HG03280 (cell line): ENCODE measurements around the gene OR2J1.
"Not testable (repeated sequence)": the region's sequence is repeated elsewhere in the genome, so short reads cannot be mapped to it uniquely, and the experiment has no call there.

Experiments used
- ATAC-seq: cut with Tn5 transposase; IDR thresholded peaks from one replicate; pipeline ENCODE4 v1.9.1; 2021; ENCODE audit warnings: mild to moderate bottlenecking, moderate library complexity; ENCODE audit not compliant: unreplicated experiment

The OR2J1 gene

DNA sequence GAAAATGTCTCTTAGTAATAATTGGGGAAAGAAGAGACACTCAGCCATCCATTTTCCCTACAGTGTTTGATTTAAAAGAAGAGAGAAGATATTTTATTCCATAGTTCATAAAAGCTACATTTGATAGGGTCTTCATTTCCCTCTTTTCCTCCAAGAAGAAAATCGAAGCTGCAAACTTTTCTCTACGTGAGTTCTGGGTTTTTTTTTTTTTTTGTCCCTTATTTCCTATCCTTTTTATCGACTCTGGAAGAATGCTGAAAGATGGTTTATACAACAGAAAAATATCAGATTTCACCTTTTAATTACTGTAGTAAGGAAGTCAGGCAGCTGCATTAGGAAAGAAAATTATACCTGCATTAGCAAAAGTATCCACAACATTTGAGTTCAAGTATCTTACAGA is at the start of gene OR2J1:
Gene OR2J1 (plus strand): TSS at position 301 of the 400 bp plus-strand sequence. CDS start 1,453 bp downstream, outside the sequence.
- no peak for ATAC-seq

DNA sequence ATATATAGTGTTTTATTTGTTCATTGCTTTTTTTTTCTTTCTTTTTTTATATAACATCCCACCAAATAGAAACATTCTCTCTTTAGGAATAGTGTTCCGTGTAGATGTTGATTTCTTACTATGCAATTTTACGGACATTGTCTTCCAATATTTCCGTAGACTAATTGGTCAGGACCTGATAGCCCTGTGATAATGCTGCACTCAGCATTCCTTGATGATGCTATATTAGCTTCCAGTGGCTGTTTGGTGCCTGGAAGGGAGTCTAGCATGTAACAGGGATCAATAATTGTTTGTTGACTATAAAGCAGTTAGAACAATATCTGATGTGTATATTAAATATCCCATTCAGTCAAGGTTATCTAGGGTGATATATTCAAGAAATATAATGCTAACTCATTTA is 47.6 kb upstream of the OR2J1 start:
- no peak for ATAC-seq

DNA sequence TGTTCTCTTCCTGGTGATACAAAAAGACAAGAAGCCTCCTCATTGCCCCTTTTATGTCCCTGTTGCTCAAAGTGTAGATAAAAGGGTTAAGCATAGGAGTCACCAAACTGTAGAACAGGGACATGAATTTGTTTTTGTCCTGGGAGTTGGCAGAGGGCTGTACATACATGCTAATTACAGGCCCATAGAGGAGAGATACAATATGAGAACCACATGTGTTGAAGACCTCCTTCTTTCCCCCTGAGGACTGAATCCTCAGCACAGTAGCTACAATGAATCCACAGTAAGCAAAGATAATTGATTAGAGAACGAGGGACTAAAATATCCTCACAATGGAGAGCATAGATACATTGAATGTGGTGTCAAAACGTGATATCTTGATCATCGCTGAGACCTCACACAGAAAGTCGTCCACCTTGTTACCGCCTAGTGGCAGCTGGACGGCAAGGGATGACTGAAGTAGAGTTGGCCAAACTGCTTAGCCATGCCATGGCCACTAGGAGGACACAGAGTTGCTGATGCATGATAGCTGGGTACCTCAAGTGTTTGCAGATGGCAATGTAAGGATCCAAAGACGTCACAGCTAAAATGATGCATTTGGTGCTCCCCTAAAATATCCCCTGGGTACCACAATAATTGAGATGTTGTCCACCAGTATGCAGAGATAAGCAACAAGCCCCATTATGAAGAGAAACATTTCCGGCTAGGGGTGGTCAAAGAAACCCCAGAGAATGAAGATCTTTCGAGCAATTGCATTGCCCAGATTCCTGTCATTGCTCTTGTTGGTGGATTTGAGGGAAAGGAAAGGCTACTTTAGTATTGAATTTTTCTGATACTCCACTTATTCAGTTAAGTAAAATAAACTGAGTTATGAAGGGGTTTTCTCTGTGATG is 27.2 kb upstream of the OR2J1 start:
- peak; percentile 66 for ATAC-seq

DNA sequence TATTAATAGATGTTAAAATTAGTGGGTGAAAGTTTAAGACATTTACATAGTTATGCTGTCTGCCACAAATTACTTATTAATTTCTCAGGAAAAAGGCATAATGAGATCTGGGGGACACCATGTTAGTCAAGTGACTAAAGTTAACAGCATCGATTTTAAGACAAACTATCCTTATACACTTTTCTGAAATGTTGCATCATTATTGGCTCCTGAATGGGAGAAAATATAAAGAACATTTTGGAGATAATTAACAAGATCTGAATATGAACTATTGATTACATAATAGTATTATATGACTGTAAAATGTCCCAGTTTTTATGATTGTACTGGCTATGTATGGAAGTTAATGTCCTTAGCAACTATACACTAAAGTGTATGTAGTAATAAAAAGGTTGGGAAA is 20.1 kb upstream of the OR2J1 start:
- ATAC-seq: no peak

DNA sequence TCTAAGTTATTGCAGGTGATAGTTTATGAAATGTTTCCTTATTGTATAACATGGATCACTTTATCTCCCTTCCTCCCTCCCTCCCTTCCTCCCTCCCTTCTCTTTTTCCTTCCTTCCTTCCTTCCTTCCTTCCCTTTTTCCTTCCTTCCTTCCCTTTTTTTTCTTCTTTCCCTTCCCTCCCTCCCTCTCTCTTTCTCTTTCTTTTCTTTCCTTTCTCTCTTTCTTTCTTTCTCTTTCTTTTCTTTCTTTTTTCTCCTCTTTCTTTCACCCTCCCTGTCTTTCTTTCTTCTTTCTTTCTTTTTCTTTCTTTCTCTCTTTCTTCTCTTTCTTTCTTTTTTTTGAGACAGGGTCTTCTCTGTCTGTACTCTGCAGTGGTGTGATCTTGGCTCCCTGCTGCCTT is 18.0 kb upstream of the OR2J1 start:
- ATAC-seq: no peak

DNA sequence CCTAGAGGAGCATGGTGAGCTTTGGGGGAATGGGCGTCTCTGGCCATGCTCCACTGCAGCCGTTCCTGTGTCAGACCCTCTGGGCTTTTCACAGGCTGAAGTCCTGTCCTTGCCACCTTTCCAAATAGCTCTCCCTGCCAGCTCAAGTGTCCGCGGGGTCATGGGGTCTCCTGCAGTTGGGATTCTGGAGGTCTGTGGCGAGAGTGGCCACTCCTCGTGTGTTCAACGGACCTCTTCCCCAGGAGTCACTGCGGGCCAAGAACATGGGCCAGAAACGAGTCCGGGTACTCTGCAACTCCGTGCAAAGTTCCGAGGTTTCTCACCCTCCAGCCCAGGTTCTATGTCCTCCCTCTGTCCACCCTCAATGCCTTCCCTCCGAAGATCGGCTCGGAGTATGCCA is 16.8 kb upstream of the OR2J1 start:
- no peak for ATAC-seq

DNA sequence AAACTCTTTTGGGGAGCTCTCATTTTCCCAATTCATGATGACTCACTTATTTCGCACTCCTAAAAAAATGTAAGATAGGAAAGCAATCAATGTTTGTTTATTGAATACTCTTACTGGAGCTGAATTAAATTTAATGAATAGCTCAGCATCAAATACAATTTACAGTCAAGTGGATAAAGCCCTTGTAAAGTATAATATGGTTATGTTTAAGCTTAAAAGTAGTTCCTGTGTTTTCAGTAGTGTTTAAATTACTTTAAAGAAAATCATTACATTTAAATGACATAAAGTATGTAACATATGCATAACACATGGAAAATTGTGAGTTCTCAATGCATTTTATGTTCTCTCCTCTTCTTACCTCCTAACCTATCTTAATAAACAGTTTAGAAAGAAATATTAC is 12.1 kb upstream of the OR2J1 start, which contains the start of gene OR2B3:
Gene OR2B3 (minus strand): TSS at position 101 of the 400 bp plus-strand sequence. CDS start 65 bp downstream, at position 36.
- no peak for ATAC-seq

DNA sequence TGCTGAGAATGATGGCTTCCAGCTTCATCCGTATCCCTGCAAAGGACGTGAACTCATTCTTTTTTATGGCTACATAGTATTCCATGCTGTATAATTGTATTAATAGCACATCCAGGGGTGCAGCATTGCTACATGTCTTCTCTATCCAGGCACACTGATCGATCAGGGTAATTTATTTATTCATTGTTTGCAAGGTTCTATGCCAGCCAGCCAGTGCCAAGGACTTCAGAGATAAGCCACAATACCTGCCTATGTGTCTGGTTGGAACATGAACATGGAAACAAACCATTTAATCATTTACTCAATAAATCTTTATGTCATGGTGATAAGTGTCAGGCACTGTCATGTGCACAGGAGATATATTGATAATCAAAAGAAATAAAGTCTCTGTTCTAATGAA is 6.3 kb upstream of the OR2J1 start:
- no peak for ATAC-seq

DNA sequence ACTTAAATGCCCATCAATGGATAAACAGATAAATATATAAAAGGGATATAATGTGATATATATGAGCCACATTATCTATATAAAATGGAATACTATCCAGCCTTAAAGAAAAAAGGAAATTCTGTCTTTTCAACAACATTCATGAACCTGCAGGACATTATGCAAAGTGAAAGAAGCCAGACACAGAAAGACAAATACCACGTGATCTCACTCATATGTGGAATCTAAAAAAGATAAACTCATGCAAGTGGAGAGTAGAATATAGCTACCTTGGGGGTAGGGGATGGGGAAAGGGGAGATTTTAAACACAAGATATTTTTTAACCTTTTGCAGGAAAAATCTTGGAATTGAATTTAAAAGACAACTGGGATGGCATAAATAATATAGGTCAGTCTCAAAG is 1.5 kb upstream of the OR2J1 start:
- ATAC-seq: no peak

DNA sequence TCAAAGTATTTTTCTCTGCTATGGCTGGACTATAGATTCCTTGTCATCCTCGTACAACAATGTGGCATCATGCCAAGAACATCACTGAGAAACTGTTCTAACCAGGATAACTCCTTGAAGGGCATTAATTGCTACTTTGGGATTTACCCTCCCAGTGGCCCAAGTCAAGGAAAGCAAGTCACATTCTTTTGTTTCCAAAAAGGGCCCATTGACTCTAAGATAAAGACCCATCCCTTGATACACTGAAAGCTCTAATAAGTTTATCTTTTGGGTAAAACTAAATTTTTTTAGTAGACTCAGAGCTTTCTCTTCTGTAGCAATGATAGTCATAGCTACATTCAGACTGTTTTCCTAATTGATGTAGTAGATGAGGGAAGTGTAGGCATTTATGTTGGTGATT is 8.5 kb downstream of the OR2J1 start, which contains the start of gene OR2J3:
Gene OR2J3 (plus strand): TSS at position 301 of the 400 bp plus-strand sequence. CDS start 3,833 bp downstream, outside the sequence.
- ATAC-seq: no peak

DNA sequence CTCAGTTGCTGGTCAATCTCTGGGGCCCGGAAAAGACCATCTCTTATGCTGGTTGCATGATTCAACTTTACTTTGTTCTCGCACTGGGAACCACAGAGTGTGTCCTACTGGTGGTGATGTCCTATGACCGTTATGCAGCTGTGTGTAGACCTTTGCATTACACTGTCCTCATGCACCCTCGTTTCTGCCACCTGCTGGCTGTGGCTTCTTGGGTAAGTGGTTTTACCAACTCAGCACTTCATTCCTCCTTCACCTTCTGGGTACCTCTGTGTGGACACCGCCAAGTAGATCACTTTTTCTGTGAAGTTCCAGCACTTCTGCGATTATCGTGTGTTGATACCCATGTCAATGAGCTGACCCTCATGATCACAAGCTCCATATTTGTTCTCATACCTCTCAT is 12.8 kb downstream of the OR2J1 start:
- no peak for ATAC-seq

DNA sequence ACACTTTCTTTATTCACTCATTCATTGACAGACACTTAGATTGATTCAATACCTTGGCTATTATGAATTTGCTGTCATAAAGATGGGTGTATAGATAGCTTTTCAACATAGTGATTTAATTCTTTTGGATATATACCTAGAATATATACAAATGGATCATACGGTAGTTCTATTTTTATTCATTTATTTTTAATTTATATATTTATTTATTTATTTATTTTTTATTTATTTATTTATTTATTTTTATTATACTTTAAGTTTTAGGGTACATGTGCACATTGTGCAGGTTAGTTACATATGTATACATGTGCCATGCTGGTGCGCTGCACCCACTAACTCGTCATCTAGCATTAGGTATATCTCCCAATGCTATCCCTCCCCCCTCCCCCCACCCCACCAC is 15.7 kb downstream of the OR2J1 start:
- not testable (repeated sequence) for ATAC-seq

DNA sequence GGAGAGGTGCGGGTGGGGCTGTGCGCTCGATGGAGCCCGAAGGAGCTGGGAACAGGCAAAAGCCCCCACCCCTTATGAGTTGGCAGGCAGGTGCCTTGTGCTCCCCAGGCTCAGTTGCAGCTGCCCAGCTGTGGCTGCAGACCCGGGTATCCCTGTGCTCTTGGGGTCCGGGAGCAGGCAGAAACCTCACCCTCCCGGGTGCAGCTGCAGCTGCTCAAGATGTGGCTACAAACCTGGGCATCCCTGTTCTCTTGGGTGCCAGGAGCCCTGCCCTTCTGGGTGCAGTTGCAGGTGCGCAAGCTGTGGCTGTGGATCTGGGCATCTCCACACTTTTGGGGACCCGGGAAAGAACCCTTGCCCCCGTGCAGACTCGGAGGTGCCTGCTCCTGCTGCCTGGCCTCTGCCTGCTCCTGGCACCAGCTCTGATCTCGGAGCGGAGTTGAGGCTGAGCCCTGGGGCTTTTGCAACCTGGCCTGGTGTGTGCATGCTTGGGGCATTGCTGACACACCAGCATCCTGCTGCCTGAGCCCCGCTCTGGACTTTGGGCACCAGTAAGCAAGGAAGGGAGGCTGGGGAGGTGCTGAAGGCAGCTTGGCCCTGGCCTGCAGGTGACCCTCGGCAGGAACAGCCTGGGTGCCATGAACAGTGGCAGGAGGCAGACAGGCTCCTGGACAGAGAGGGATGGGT is 30.2 kb downstream of the OR2J1 start:
- no peak for ATAC-seq

DNA sequence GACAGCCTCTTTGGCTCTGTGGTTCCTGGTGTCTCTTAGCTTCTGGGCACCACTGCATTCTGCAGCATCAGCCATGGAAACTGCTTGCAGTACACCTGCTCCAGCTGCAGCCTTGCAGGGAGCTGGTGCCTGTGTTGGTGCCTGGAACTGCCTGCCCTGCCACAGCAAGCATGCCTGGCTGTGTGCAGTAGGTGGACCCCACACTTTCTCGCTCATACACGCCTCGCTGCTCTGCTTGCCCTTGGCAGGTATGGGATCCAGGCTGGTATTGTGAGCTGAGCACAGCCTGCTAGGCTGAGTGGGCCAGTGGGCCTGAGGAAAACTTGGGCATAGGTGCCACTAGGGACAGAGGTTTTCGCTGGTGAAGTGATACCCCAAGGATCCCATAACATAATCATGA is 31.4 kb downstream of the OR2J1 start:
- ATAC-seq: no peak

DNA sequence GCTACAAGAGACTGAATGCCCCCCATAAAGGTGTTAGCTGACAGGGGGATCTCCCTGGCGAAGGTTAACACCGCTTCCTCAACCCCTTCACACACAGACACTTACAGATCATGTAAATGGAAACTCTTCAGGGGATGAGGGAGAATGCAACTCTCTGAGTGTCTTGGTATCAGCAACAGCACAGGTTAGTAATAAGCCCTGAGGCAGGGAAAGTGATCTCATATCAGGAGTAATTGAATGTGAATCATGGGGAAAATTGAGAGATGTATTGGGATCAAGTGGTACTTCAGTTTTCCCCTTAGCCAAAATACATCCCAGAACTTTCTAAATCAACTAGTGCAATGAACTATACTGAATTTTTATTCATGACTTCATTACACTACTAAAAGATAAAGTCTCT is 32.4 kb downstream of the OR2J1 start:
- no peak for ATAC-seq

DNA sequence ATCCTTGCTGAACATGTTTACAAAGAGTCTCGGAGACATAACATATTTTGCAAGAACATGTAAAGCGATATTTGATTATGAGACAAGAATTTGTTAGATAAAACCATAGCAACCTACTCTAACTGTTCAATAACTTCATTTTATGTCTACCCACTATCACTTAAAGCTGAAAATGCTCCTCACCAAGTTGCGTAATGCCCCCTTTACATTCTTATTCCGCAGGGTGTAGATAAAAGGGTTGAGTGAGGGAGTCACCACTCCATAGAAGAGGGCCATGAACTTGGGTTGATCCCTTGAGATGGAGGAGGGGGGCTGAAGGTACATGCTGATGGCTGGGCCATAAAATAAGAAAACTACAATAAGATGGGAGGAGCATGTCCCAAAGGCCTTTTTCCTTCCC is 38.4 kb downstream of the OR2J1 start:
- no peak for ATAC-seq

DNA sequence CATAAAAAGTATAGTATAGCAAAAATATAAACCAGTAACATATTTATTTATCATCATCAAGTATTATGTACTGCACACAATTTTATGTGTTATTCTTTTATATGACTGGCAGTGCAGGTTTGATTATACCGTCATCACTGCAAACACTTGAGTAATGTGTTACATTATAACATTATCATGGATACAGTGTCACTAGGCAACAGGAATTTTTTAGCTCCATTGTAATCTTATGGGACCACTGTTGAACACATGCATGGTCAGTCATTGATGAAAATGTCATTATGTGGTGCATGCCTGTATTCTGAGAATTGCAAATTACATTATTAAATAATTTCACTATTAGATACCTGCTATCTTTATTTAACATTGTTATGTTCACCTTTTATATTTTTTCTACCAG is 42.3 kb downstream of the OR2J1 start:
- no peak for ATAC-seq

DNA sequence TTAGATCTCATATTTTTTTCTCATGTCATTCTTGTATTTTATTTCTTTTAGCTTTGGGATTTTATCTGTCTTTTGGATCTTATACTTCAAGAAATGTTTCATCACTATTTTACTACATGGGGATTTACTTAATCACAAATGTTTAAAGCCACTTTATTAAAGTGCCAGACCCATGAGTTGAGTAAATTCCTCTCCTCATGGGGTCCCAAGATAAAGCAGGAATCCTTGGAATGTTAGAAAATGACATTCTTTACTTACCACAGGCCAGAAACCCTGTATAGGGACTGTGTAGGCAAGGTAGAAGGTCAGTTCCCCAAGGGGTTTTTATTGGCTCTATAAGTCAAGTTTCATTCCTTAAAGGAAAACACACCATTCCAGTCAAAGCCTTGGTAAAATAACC is 43.0 kb downstream of the OR2J1 start:
- no peak for ATAC-seq

DNA sequence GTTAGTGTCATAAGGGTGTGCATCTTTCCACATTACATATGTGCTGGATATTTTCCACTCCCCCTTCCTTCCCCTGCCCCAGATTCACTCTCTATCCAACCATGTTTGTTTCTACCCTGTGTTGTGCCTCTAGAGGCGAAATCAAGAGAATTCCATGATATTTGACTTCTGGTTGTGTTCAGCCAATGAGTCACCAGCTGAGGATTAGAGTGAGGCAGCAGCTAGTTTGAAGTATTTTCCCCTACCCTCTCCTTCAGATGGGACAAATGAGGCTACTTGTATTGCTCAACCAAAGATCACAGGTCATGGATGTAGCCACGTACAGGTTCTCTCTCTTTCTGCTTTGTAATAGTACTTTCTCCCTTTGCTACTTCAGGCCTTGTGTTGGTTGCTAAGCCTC is 46.9 kb downstream of the OR2J1 start:
- no peak for ATAC-seq

DNA sequence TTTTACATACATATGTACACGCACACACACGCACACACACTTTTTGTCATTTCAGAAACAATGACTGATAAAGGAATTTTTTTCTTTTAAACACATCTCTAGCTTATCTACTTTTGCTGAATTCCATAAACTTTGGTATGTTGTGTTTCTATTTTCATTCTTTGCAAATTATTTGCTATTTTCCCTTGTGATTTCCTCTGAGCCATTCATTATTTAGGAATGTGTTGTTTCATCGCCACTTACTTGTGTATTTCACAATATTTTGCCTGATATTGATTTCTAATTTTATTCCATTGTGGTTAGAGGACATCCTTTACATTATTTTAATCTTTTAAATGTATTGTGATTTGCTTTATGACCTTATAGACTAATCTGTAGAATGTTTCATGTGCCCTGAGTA is 47.8 kb downstream of the OR2J1 start:
- no peak for ATAC-seq

DNA sequence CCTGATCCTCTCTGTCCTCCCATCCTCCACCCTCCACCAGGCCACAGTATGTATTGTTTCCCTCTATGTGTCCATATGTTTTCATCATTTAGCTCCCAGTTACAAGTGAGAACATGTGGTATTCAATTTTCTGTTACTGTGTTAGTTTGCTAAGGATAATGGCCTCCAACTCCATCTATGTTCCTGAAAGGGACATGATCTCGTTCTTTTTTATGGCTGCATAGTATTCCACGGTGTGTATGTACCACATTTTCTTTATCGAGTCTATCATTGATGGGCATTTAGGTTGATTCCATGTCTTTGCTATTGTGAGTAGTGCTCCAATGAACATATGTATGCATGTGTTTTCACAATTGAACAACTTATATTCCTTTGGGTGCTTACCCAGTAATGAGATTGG is 50.2 kb downstream of the OR2J1 start:
- not testable (repeated sequence) for ATAC-seq
